ENCODE data around the gene ZNF396. TPM values are rescaled to one million over a fixed set of nuclear protein-coding genes. Genes with fewer than 3 reads are reported as not detected.

ZNF396 gene
- total and polyA plus RNA-seq, 9 donors: 0.83 to 2.9 (median 1.7) TPM

GRCh38 chr18:35331367-35332087 lies 45.6 kb downstream of the ZNF396 start:
- 68 to 82% (median 76%) methylated on average over 4 of the region's 4 CpGs for WGBS, 3 donors
- intact Hi-C loops (cut with DNase I): no loop called here
- no peak for DNase-seq
- H3K9me3 ChIP-seq: no peaks in the 10 kb centered on the region
- no peak overlapping the region for H3K27ac ChIP-seq
- no peaks in the 10 kb centered on the region for H3K4me1 ChIP-seq (ENCODE audit: insufficient read depth)
- H3K27me3 ChIP-seq: no peaks in the 10 kb centered on the region
- TF ChIP-seq EP300 (IDR thresholded peaks at IDR 0.05): no peak
- H3K4me3 ChIP-seq: no peak overlapping the region
- H3K36me3 ChIP-seq: no peaks in the 10 kb centered on the region

DNA sequence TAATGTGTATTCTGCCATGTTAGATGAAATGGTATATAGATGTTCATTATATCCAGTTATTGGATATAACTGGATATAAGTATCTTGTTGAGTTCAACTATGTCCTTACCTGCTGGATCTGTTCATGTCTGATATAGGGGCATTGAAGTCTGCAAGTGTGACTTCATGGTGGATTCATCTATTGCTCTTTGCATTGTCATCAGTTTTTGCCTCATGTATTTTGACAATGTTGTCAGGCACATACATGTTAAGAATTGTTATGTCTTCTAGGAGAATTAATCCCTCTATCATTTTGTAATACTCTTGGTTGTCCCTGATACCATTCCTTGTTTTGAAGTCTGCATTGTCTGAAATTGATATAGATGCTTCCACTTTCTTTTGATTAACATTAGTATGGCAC lies 48.3 kb downstream of the ZNF396 start:
- Histone ChIP-seq H3K27me3 (no peaks in the 10 kb centered on the region), H3K9me3 (no peaks in the 10 kb centered on the region), H3K4me3 (no peak overlapping the region), H3K4me1 (ENCODE audit: insufficient read depth) (no peaks in the 10 kb centered on the region), H3K27ac (no peak overlapping the region), H3K36me3 (no peaks in the 10 kb centered on the region)
- TF ChIP-seq, protein P1, sequence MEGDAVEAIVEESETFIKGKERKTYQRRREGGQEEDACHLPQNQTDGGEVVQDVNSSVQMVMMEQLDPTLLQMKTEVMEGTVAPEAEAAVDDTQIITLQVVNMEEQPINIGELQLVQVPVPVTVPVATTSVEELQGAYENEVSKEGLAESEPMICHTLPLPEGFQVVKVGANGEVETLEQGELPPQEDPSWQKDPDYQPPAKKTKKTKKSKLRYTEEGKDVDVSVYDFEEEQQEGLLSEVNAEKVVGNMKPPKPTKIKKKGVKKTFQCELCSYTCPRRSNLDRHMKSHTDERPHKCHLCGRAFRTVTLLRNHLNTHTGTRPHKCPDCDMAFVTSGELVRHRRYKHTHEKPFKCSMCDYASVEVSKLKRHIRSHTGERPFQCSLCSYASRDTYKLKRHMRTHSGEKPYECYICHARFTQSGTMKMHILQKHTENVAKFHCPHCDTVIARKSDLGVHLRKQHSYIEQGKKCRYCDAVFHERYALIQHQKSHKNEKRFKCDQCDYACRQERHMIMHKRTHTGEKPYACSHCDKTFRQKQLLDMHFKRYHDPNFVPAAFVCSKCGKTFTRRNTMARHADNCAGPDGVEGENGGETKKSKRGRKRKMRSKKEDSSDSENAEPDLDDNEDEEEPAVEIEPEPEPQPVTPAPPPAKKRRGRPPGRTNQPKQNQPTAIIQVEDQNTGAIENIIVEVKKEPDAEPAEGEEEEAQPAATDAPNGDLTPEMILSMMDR (IDR thresholded peaks at IDR 0.05): no peak
- TF ChIP-seq EP300 (IDR thresholded peaks at IDR 0.05) (no peak), POLR2A (IDR thresholded peaks at IDR 0.05) (no peak)
- intact Hi-C loops (cut with DNase I): no loop called here
- DNase-seq: no peak

DNA sequence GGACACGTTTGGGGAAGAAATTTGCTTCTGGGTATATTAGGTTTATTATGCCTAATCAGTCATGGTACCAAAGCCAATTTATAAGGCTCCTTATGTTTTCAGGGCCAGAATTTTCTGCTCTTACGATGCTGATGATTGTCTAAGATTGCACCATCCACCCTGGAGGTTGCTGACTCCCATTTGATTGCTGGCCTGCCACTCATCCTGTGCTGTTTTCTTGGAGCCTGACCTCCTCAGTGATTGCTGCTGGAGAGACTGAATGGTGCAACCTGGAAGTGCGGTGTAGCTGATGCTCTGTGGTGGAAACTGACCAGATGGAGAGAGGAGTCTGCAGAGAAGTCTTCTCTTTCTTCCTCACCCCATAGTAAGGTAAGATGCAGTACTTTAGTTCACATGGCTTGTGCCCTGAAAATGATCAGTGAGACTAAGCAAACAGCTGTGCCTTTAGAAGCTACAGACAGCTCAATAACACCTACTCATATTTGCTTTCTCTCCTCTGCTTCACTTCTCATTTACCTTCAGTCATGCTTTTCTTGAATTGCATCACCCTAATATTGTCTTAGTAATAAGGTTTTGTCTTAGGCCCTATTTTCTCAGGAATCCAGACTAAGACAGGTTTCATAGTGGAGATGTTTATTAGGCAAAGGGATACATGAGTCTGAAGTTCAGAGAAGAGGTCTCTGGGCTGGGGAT lies 50.3 kb downstream of the ZNF396 start:
- intact Hi-C loops (cut with DNase I): no loop called here
- 52 to 75% (median 54%) methylated on average over 3 of the region's 3 CpGs for WGBS, 3 donors
- no peak overlapping the region for H3K27ac ChIP-seq
- DNase-seq: no peak
- H3K4me1 ChIP-seq (ENCODE audit: insufficient read depth): no peaks in the 10 kb centered on the region
- H3K4me3 ChIP-seq: no peak overlapping the region
- no peaks in the 10 kb centered on the region for H3K36me3 ChIP-seq
- no peaks in the 10 kb centered on the region for H3K27me3 ChIP-seq
- H3K9me3 ChIP-seq: no peaks in the 10 kb centered on the region
- TF ChIP-seq, protein P1 (IDR thresholded peaks at IDR 0.05): no peak
- no peak for TF ChIP-seq POLR2A (IDR thresholded peaks at IDR 0.05)
- no peak for TF ChIP-seq EP300 (IDR thresholded peaks at IDR 0.05)

DNA sequence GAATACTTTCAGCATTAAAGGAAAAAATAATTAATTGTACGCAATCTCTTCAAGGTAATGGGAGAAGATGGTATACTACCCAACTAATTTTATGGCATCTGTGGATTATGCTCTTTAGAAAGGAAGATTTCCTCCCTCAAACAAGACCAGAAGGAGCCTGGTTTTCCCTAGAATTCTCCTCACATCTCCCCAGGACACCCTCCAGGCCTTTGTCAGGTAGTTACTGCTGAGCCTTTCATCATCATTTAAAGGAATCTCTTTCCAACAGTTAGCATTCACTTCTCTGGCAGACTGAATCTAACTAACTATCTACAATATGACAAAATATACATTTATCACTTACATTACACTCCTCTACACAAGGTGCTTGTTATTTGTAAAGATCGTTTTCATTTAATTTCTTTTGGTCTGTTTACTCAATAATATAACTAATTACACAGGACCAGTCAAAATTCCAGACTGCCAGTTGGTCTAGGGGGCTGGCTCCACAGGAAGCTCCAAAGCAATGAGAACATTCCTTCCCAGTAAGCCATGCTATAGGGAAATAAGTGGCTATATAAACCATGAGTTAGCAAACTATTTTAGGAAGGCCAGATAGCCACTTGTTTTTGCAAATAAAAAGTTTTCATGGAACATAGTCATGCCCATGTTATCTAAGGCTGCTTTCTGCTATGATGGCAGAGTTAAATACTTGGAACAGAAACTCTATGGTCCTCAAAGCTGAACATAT lies 52.0 kb downstream of the ZNF396 start:
- 27 to 84% (median 52%) methylated on average over 2 of the region's 2 CpGs for WGBS, 3 donors
- H3K27me3 ChIP-seq: no peaks in the 10 kb centered on the region
- no peak overlapping the region for H3K4me3 ChIP-seq
- no peaks in the 10 kb centered on the region for H3K36me3 ChIP-seq
- TF ChIP-seq POLR2A (IDR thresholded peaks at IDR 0.05) (no peak), EP300 (IDR thresholded peaks at IDR 0.05) (no peak)
- TF ChIP-seq, protein P1 (IDR thresholded peaks at IDR 0.05): no peak
- no peak overlapping the region for H3K27ac ChIP-seq
- intact Hi-C loops (cut with DNase I): no loop called here
- DNase-seq: no peak
- H3K9me3 ChIP-seq: no peaks in the 10 kb centered on the region
- H3K4me1 ChIP-seq (ENCODE audit: insufficient read depth): no peaks in the 10 kb centered on the region
